B cell (primary cell): ENCODE data around the gene NUDT1. TPM values are rescaled to one million over a fixed set of nuclear protein-coding genes. Genes with fewer than 3 reads are reported as not detected.

Experiments
- ATAC-seq: fragments of 200-7000 bp; cut with Tn5 transposase; one replicate; pipeline ENCODE4 v1.10.0; 2021; ENCODE audit warnings: low read depth, mild to moderate bottlenecking, moderate number of reproducible peaks, moderate library complexity
- CTCF ChIA-PET: fragments of 350-600 bp; sonication (Branson Sonifier 250); formaldehyde crosslinking; loops from one replicate; lab custom pipeline; 2021; ENCODE audit warnings: antibody characterized with exemption, inconsistent platforms; lab: Charles Lee
- POLR2A ChIA-PET: fragments of 350-600 bp; sonication (Branson Sonifier 250); formaldehyde crosslinking; loops from one replicate; lab custom pipeline; 2021; ENCODE audit warnings: antibody characterized with exemption; lab: Charles Lee
- DNase-seq: peaks from one replicate; pipeline ENCODE4 v3.0.0; 2013
- H2AFZ ChIP-seq: 2 replicates; pipeline ENCODE4 v1.6.1; 2012; ENCODE audit warnings: mild to moderate bottlenecking, low read depth, low read length; ENCODE audit not compliant: insufficient read depth, poor library complexity, severe bottlenecking
- H3K27ac ChIP-seq, 2 donors: 1 replicate in 1 of 2; 2 replicates in 1 of 2; pipeline ENCODE4 v1.5.1; 2012 to 2013; ENCODE audit warnings: low read length in 2 of 2, mild to moderate bottlenecking in 2 of 2, moderate library complexity in 1 of 2
- H3K27me3 ChIP-seq, 4 experiments: fragments of 200-600 bp in 1 of 4; sonication (generic) in 1 of 4; replicated peaks in 1 of 4; 1 replicate in 2 of 4; 2 replicates in 2 of 4; pipeline versions ENCODE4 v1.6.1 to v1.7.0; 2013 to 2016; ENCODE audit warnings: low read length in 3 of 4, mild to moderate bottlenecking in 2 of 4, mixed read lengths in 1 of 4, moderate library complexity in 1 of 4; ENCODE audit not compliant: insufficient read depth in 4 of 4, control insufficient read depth in 3 of 4; ENCODE audit errors: control extremely low read depth in 1 of 4
- H3K36me3 ChIP-seq, 2 experiments: replicated peaks in 1 of 2; 1 replicate in 1 of 2; 2 replicates in 1 of 2; pipeline versions ENCODE4 v1.6.1 to v1.7.1; 2013; ENCODE audit warnings: low read length in 1 of 2; ENCODE audit not compliant: insufficient read depth in 2 of 2, control insufficient read depth in 1 of 2; ENCODE audit errors: control extremely low read depth in 1 of 2, extremely low read depth in 1 of 2
- H3K4me1 ChIP-seq, 2 donors: fragments of 200-600 bp in 1 of 2; sonication (generic) in 1 of 2; 1 replicate in 1 of 2; 2 replicates in 1 of 2; pipeline versions ENCODE4 v1.5.1 to v1.6.1; 2013 to 2017; ENCODE audit warnings: low read length in 2 of 2; ENCODE audit not compliant: control insufficient read depth in 2 of 2, insufficient read depth in 2 of 2
- H3K4me2 ChIP-seq: replicated peaks from 2 replicates; pipeline ENCODE3; 2012; ENCODE audit warnings: mild to moderate bottlenecking, low read depth, low read length; ENCODE audit not compliant: poor library complexity, severe bottlenecking
- H3K4me3 ChIP-seq, 5 experiments: fragments of 200-600 bp in 1 of 5; sonication (generic) in 1 of 5; 1 replicate in 3 of 5; 2 replicates in 2 of 5; pipeline versions ENCODE4 v1.5.1 to v1.7.0; 2011 to 2016; ENCODE audit warnings: low read length in 4 of 5, mild to moderate bottlenecking in 4 of 5, low read depth in 2 of 5, control low read depth in 1 of 5, moderate library complexity in 1 of 5; ENCODE audit not compliant: insufficient read depth in 1 of 5; ENCODE audit errors: control extremely low read depth in 1 of 5, extremely low read depth in 1 of 5
- H3K79me2 ChIP-seq: fragments of 200-600 bp; sonication (generic); one replicate; pipeline ENCODE4 v1.6.0; 2016; ENCODE audit warnings: low read length; ENCODE audit not compliant: control insufficient read depth, insufficient read depth
- H3K9ac ChIP-seq: fragments of 200-600 bp; sonication (generic); 2 replicates; pipeline ENCODE4 v1.6.1; 2017; ENCODE audit warnings: mild to moderate bottlenecking, low read length, moderate library complexity
- H3K9me3 ChIP-seq, 3 donors: one replicate each; pipeline versions ENCODE4 v1.6.1 to v1.7.1; 2013; ENCODE audit warnings: low read length in 2 of 3; ENCODE audit not compliant: control insufficient read depth in 2 of 3, insufficient read depth in 1 of 3; ENCODE audit errors: control extremely low read depth in 1 of 3
- H4K20me1 ChIP-seq: 2 replicates; pipeline ENCODE4 v1.6.0; 2012; ENCODE audit warnings: mild to moderate bottlenecking, low read length; ENCODE audit not compliant: insufficient read depth, control insufficient read depth, poor library complexity, severe bottlenecking
- H3K27ac Mint-ChIP-seq: one replicate; pipeline ENCODE4 v1.8.0; 2021; ENCODE audit warnings: mixed read lengths
- H3K27me3 Mint-ChIP-seq: one replicate; pipeline ENCODE4 v1.8.0; 2021; ENCODE audit warnings: mixed read lengths
- H3K4me1 Mint-ChIP-seq: one replicate; pipeline ENCODE4 v1.8.0; 2021; ENCODE audit warnings: mixed read lengths
- H3K4me3 Mint-ChIP-seq: one replicate; pipeline ENCODE4 v1.8.0; 2021; ENCODE audit warnings: mixed read lengths
- H3K9me3 Mint-ChIP-seq: one replicate; pipeline ENCODE4 v1.8.0; 2022; ENCODE audit warnings: mixed read lengths; ENCODE audit not compliant: insufficient read depth
- CTCF ChIP-seq: fragments of 200-600 bp; IDR thresholded peaks from one replicate; pipeline ENCODE4 v1.8.0; 2022; ENCODE audit warnings: antibody characterized with exemption, mild to moderate bottlenecking
- EZH2 ChIP-seq: IDR thresholded peaks from 2 replicates; pipeline ENCODE4 v1.6.1; 2012; ENCODE audit warnings: borderline replicate concordance, low read depth, mild to moderate bottlenecking, moderate library complexity, low read length; ENCODE audit not compliant: insufficient read depth, poor library complexity, severe bottlenecking
- WGBS: methylation state at CpG from one replicate; pipeline ENCODE4 v1.1.5; 2013; ENCODE audit warnings: missing lambda C conversion rate; ENCODE audit not compliant: insufficient coverage; 5-methylcytosine and 5-hydroxymethylcytosine counted together
- intact Hi-C: fragments of 100-400 bp; cut with micrococcal nuclease; formaldehyde crosslinking; loops from one replicate; pipeline ENCODE4 v1.10.0; 2022
- polyA plus RNA-seq: library from polyadenylated mRNA; depleted of rRNA; stranded (reverse); fragments of >200 nt; gene quantifications from 2 replicates; pipeline ENCODE4 v1.2.3, GENCODE V29; 2012
- total RNA-seq, 2 donors: library from RNA; stranded (reverse); fragments of 120-200 nt in 1 of 2; gene quantifications; 1 replicate in 1 of 2; 2 replicates in 1 of 2; pipeline versions ENCODE4 v1.2.3 to v1.2.4, GENCODE V29; 2013 to 2022

Gene NUDT1
- total and polyA plus RNA-seq, 2 donors (not counting 1 experiment from before 2014, with no cell fraction given) = 21.1 to 22.9 TPM

GRCh38 chr7:2205036-2205780 is 36.8 kb upstream of the NUDT1 start:
- H3K27me3 Mint-ChIP-seq = no peaks in the 10 kb centered on the region

More at GRCh38 chr7:2205036-2205780, 36.8 kb upstream of the NUDT1 start:
- WGBS = 96% methylated on average over 13 of the region's 16 CpGs
- ATAC-seq = no peak
- no peaks in the 10 kb centered on the region for H3K9me3 Mint-ChIP-seq
- H3K4me1 ChIP-seq = peaks cover 0 to 19% of the 10 kb centered on the region in 2 donors
- TF ChIP-seq EZH2 = no peak
- TF ChIP-seq CTCF = no peak
- H3K36me3 ChIP-seq = peaks cover 0 to 23% of the 10 kb centered on the region in 2 experiments
- H3K4me3 Mint-ChIP-seq = no peak overlapping the region
- DNase-seq = no peak
- H3K27me3 ChIP-seq = no peaks in the 10 kb centered on the region
- H3K9me3 ChIP-seq = no peaks in the 10 kb centered on the region
- no peak overlapping the region for H2AFZ ChIP-seq
- H3K27ac ChIP-seq = no peak overlapping the region
- no peak overlapping the region for H3K4me2 ChIP-seq
- peaks cover 9% of the 10 kb centered on the region for H4K20me1 ChIP-seq
- H3K4me1 Mint-ChIP-seq = peaks cover 22% of the 10 kb centered on the region
- CTCF ChIA-PET = interaction anchor here (0.7 kb wide), 1 partner anchor 10 kb away, joined by 3 read pairs; no protein-coding TSS in a partner anchor
- POLR2A ChIA-PET = interaction anchor here (0.7 kb wide), 1 partner anchor 114 kb away, joined by 4 read pairs; no protein-coding TSS in a partner anchor
- peaks cover 23% of the 10 kb centered on the region for H3K79me2 ChIP-seq
- intact Hi-C loops = no loop called here
- no peak overlapping the region for H3K4me3 ChIP-seq
- no peak overlapping the region for H3K27ac Mint-ChIP-seq
- no peak overlapping the region for H3K9ac ChIP-seq
